Measurements from ENCODE around the gene LDLRAD4. TPM values are rescaled to one million over a fixed set of nuclear protein-coding genes. Genes with fewer than 3 reads are reported as not detected.

Gene LDLRAD4
- total RNA-seq, 1 donor = under 0.01 TPM

- no peaks in the 10 kb centered on the region for H4K20me1 ChIP-seq (ENCODE audit: insufficient read depth, low read length)
- H3K4me3 ChIP-seq (ENCODE audit: insufficient read depth, low read length) = no peak overlapping the region
- H3K79me2 ChIP-seq (ENCODE audit: insufficient read depth, low read length) = no peaks in the 10 kb centered on the region
- peak; percentile 48 for DNase-seq (ENCODE audit: insufficient read length, low spot score, missing footprints)
- no peak overlapping the region for H2AFZ ChIP-seq (ENCODE audit: low read length)
- no peak overlapping the region for H3K4me2 ChIP-seq (ENCODE audit: insufficient read depth, low read length)
- no peaks in the 10 kb centered on the region for H3K36me3 ChIP-seq (ENCODE audit: insufficient read depth, low read length)
- no peak overlapping the region for H3K27ac ChIP-seq (ENCODE audit: low read depth, low read length)
- no peaks in the 10 kb centered on the region for H3K9me3 ChIP-seq (ENCODE audit: low read depth, low read length)
- H3K27me3 ChIP-seq (ENCODE audit: insufficient read depth, low read length) = peaks cover 4% of the 10 kb centered on the region
- TF ChIP-seq, protein P1, sequence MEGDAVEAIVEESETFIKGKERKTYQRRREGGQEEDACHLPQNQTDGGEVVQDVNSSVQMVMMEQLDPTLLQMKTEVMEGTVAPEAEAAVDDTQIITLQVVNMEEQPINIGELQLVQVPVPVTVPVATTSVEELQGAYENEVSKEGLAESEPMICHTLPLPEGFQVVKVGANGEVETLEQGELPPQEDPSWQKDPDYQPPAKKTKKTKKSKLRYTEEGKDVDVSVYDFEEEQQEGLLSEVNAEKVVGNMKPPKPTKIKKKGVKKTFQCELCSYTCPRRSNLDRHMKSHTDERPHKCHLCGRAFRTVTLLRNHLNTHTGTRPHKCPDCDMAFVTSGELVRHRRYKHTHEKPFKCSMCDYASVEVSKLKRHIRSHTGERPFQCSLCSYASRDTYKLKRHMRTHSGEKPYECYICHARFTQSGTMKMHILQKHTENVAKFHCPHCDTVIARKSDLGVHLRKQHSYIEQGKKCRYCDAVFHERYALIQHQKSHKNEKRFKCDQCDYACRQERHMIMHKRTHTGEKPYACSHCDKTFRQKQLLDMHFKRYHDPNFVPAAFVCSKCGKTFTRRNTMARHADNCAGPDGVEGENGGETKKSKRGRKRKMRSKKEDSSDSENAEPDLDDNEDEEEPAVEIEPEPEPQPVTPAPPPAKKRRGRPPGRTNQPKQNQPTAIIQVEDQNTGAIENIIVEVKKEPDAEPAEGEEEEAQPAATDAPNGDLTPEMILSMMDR (IDR thresholded peaks at IDR 0.05; ENCODE audit: extremely low read depth, low read depth, low read length) = no peak
- H3K4me1 ChIP-seq (ENCODE audit: insufficient read depth, low read length) = no peaks in the 10 kb centered on the region
These were observed 406.8 kb downstream of the LDLRAD4 start for GRCh38 chr18:13625355-13625754.

DNA sequence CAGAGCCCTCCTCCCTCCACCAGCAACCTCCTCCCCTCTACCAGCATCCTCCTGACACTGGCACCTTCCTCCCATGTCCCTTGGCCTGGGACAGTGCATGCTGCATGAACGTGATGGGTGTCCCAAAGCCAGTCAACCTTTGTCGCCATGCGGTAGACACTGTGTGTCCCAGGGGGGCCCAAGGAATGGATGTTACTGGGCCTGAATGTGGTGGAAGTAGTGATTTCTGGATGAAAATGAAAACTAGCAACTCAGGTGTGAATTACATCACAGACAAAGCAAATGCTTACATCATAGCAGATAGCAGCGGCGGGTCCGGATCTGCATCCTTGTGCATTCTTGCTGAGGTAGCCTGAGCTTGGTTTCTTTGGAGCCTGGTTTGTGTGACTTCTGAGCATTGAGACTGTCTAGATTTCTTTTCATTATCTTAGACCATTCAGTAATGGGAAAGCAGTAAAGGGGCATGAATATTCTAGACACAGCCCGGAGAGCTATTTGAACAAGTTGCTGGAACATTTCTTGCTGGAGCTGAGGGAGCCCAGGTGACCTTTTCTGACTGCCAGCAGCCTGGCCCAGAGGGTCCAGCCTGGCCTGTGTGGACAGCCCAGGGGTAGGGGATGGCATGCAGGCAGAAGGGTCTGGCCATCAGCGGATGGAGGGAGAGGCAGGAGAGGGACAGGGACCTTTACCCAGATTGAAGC, 407.4 kb downstream of the LDLRAD4 start:
- no peak overlapping the region for H3K4me2 ChIP-seq (ENCODE audit: insufficient read depth, low read length)
- no peak overlapping the region for H3K27ac ChIP-seq (ENCODE audit: low read depth, low read length)
- H3K79me2 ChIP-seq (ENCODE audit: insufficient read depth, low read length) = no peaks in the 10 kb centered on the region
- H2AFZ ChIP-seq (ENCODE audit: low read length) = no peak overlapping the region
- H3K9me3 ChIP-seq (ENCODE audit: low read depth, low read length) = no peaks in the 10 kb centered on the region
- no peaks in the 10 kb centered on the region for H4K20me1 ChIP-seq (ENCODE audit: insufficient read depth, low read length)
- TF ChIP-seq, protein P1 (IDR thresholded peaks at IDR 0.05; ENCODE audit: extremely low read depth, low read depth, low read length) = no peak
- peak; percentile 45 for DNase-seq (ENCODE audit: insufficient read length, low spot score, missing footprints)
- no peak overlapping the region for H3K4me3 ChIP-seq (ENCODE audit: insufficient read depth, low read length)
- no peaks in the 10 kb centered on the region for H3K4me1 ChIP-seq (ENCODE audit: insufficient read depth, low read length)
- peaks cover 4% of the 10 kb centered on the region for H3K27me3 ChIP-seq (ENCODE audit: insufficient read depth, low read length)
- no peaks in the 10 kb centered on the region for H3K36me3 ChIP-seq (ENCODE audit: insufficient read depth, low read length)

- H3K4me3 ChIP-seq (ENCODE audit: insufficient read depth, low read length) = no peak overlapping the region
- no peaks in the 10 kb centered on the region for H3K79me2 ChIP-seq (ENCODE audit: insufficient read depth, low read length)
- H3K36me3 ChIP-seq (ENCODE audit: insufficient read depth, low read length) = no peaks in the 10 kb centered on the region
- DNase-seq (ENCODE audit: insufficient read length, low spot score, missing footprints) = peak; percentile 81
- TF ChIP-seq, protein P1 (IDR thresholded peaks at IDR 0.05; ENCODE audit: extremely low read depth, low read depth, low read length) = no peak
- H3K27me3 ChIP-seq (ENCODE audit: insufficient read depth, low read length) = peaks cover 4% of the 10 kb centered on the region
- no peaks in the 10 kb centered on the region for H3K9me3 ChIP-seq (ENCODE audit: low read depth, low read length)
- no peaks in the 10 kb centered on the region for H4K20me1 ChIP-seq (ENCODE audit: insufficient read depth, low read length)
- H3K27ac ChIP-seq (ENCODE audit: low read depth, low read length) = no peak overlapping the region
- no peak overlapping the region for H3K4me2 ChIP-seq (ENCODE audit: insufficient read depth, low read length)
- no peaks in the 10 kb centered on the region for H3K4me1 ChIP-seq (ENCODE audit: insufficient read depth, low read length)
- H2AFZ ChIP-seq (ENCODE audit: low read length) = no peak overlapping the region
These were observed 408.0 kb downstream of the LDLRAD4 start for GRCh38 chr18:13626544-13626908.

DNA sequence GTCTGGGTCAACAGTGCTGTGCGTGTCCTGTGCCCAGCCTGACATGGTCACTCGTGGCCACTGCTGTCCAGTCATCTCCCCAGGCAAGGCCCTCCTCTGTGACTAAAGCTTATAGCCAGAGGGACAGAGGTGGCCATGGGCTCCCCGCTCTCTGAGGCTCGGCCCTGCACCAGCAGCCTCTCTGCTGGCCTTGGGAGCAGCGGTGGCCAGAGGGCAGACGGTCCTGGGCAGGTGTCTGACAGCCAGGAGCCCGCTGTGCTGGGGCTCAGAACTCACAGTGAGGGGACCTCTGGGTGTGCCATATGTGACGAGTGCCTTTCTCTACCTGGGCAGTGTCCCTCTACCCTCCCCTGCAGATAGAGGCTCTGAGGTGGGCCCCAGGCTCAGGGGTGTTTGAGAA, 409.1 kb downstream of the LDLRAD4 start:
- H3K27ac ChIP-seq (ENCODE audit: low read depth, low read length) = no peak overlapping the region
- no peaks in the 10 kb centered on the region for H3K4me1 ChIP-seq (ENCODE audit: insufficient read depth, low read length)
- no peaks in the 10 kb centered on the region for H3K36me3 ChIP-seq (ENCODE audit: insufficient read depth, low read length)
- H4K20me1 ChIP-seq (ENCODE audit: insufficient read depth, low read length) = no peaks in the 10 kb centered on the region
- H3K4me2 ChIP-seq (ENCODE audit: insufficient read depth, low read length) = no peak overlapping the region
- no peak overlapping the region for H2AFZ ChIP-seq (ENCODE audit: low read length)
- DNase-seq (ENCODE audit: insufficient read length, low spot score, missing footprints) = peak; percentile 49
- H3K27me3 ChIP-seq (ENCODE audit: insufficient read depth, low read length) = peaks cover 4% of the 10 kb centered on the region
- no peak overlapping the region for H3K4me3 ChIP-seq (ENCODE audit: insufficient read depth, low read length)
- no peaks in the 10 kb centered on the region for H3K9me3 ChIP-seq (ENCODE audit: low read depth, low read length)
- no peaks in the 10 kb centered on the region for H3K79me2 ChIP-seq (ENCODE audit: insufficient read depth, low read length)
- TF ChIP-seq, protein P1 (IDR thresholded peaks at IDR 0.05; ENCODE audit: extremely low read depth, low read depth, low read length) = no peak
